GM12875 (cell line): ENCODE data around the gene HLCS.

Source experiments
- H3K4me3 ChIP-seq: one replicate; pipeline ENCODE4 v1.5.1; 2011; ENCODE audit warnings: low read depth, low read length, control low read depth
- TF ChIP-seq, protein P1 (sequence below): IDR thresholded peaks from 2 replicates; pipeline ENCODE4 v1.5.1; 2011; ENCODE audit warnings: low read depth, mild to moderate bottlenecking, control low read depth, inconsistent platforms, low read length, moderate library complexity, borderline replicate concordance; ENCODE audit not compliant: insufficient read depth

HLCS gene

DNA sequence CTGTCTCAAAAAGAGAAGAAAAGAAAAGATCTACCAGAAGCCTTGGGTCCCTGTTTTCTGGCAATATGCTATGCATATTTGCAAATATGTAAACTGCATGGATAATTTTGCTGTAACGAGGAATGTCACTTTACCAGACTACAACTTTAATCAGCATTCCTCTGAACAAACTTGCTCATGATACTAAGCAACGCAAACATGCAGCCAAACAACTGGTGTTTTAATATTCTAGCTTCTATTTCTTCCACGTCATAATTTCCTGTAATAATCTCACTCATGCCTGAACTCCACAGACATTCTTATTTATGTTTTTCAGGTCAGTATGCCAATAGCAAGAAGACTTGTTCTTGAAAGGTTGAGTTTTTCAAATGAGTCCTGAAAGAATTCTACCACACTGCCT, 153.4 kb downstream of the HLCS start:
- no peak overlapping the region for H3K4me3 ChIP-seq
- TF ChIP-seq, protein P1, sequence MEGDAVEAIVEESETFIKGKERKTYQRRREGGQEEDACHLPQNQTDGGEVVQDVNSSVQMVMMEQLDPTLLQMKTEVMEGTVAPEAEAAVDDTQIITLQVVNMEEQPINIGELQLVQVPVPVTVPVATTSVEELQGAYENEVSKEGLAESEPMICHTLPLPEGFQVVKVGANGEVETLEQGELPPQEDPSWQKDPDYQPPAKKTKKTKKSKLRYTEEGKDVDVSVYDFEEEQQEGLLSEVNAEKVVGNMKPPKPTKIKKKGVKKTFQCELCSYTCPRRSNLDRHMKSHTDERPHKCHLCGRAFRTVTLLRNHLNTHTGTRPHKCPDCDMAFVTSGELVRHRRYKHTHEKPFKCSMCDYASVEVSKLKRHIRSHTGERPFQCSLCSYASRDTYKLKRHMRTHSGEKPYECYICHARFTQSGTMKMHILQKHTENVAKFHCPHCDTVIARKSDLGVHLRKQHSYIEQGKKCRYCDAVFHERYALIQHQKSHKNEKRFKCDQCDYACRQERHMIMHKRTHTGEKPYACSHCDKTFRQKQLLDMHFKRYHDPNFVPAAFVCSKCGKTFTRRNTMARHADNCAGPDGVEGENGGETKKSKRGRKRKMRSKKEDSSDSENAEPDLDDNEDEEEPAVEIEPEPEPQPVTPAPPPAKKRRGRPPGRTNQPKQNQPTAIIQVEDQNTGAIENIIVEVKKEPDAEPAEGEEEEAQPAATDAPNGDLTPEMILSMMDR: no peak

DNA sequence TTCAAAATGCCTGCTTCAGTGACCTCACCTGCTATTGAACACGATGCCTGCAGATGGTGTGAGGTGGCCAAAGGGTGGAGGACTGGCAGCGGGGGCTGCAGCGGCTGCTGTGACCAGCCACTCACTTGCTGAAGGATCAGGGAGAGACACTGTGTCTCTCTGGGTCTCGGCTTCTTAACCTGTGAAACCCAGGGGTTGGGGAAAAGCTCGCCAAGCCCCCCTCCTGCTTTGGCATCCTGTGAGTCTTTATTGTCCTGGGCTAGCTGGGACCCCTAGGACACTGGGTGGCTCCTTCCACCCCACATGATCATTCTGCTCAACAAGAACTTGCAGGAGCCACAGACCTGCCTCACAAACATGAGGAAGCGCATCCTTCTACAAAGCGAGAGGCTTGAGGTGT, 154.7 kb downstream of the HLCS start:
- TF ChIP-seq, protein P1: no peak
- H3K4me3 ChIP-seq: no peak overlapping the region

DNA sequence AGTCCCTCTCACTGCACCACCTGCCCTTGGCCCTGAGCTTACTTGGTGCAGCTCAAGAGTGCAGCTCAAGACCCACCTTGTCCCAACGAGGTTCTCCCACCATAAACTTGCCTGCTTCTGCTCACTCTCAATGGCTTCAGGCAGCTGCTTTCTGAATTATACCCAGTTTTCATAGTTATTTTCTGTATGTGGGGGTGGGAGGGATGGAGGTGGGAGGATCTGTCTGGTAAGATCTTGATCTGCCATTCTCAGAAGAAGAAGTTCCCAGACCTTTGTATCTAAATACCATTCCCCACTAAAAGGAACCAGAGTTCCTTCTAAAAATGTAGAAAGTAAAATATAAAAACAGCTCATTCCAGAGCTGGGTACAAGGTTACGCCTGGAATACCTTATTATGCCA, 156.0 kb downstream of the HLCS start:
- TF ChIP-seq, protein P1: no peak

DNA sequence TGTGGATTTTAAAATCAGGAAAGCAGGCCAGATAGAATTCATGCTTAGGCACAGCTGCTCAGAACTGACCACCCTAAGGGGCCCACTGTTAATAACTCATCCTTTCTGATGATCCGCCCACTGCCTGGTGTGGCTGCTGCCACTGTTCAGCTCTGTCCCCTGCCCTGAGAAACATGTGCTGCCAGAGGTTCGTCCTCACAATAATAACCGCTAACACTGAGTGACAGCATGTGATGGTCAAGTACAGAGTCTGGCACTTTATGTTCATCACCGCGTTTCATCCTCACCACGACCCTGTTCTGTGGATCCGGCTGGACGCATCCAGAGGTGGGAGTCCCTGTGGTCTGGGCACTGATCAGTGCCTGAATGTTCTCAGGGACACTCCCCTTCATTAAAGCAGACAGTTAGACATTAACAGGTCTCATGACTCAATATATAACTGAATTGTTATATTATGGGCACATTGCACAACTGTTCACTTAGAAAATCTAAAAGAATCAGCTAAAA, 159.0 kb downstream of the HLCS start:
- no peak overlapping the region for H3K4me3 ChIP-seq
- TF ChIP-seq, protein P1: no peak

More for the DNA sequence above, 156.0 kb downstream of the HLCS start:
- H3K4me3 ChIP-seq: no peak overlapping the region

DNA sequence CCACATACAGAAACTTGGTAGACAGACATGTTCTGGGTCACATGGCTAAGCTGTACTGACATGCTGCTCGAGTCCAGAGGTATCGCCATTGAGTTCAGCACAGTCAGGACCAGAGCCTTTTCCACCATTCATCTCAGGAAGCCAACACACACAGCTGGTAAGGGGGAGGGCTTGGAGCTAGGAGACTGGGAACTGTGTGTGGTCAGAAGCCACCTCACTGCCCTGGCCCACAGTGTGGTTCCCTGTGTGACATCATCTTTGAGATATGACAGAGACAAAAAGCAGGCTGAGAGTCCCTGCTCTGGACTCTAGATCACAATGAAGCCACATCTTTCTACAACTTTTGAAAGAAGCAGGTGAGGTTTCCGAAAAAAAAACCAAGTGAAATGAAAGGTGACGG, 160.4 kb downstream of the HLCS start:
- H3K4me3 ChIP-seq: no peak overlapping the region
- TF ChIP-seq, protein P1: no peak

DNA sequence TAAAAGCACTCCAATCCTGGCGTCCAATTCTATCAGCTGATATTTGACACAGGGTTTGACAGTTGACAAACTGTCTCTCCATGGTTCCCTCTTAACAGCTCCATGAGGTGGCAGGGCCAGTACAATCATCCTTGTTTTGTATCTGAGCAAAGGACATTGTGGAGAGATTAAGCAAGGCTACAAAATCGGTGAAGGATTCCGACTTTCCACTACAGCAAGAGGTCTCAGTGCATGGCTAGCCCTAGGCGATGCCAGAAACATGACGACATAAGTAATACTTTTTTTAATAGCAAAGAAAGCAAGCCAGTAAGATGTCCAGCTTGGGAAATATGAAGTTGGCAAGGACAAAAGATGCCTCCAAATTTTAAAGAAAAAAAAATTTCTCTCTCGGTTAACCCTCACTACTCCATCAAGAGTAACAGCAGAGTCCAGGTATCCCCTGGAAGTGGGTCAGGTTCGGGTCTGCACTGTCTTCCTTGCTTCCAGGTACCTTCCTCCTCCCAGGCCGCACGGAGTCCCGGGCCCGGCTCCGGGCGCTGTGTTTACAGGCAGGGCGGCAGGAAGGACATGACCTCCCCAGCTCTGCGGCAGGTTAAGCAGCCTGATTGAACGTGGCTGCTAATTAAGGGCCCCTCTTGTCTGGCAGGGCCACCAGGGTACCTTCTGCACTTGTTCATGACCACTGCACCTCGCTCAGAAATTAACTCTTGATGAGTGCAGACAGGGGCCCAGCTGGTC, 161.4 kb downstream of the HLCS start:
- TF ChIP-seq, protein P1: no peak
- no peak overlapping the region for H3K4me3 ChIP-seq

DNA sequence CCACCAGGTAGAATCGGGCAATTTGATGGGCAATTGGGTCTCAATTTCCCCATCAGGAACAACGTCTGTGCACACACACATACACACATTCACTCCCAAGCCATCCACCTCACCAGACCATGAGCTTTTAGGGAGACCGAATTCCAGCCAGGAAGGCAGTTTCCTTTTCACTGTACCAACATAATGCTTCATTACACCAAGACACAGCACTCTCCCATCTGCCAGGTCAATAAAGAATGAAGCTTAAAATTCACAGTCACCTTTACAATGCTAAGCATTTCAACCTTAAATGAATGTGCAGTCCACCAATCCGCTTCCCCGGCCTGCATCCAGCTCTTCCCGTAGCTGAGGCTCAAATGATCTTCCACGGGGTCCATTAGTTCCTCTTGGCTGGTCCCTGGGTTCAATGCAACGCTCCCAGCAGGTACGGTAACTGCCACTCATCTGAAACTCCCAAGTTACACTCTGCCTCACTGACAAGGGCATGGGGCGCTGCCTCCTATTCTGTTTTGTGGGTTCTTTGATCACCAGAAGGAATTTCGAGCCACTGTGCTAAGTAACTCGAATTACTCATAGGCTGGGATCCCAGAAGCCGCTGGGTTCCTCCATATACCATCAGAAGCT, 162.5 kb downstream of the HLCS start:
- TF ChIP-seq, protein P1: no peak
- H3K4me3 ChIP-seq: no peak overlapping the region
